GM21528 (cell line): ENCODE results near the gene CDNF.
"Not testable (repeated sequence)": the region's sequence is repeated elsewhere in the genome, so short reads cannot be mapped to it uniquely, and the experiment has no call there.

Experiments
- ATAC-seq: cut with Tn5 transposase; IDR thresholded peaks from one replicate; pipeline ENCODE4 v1.9.1; 2021; ENCODE audit warnings: mild to moderate bottlenecking, moderate library complexity; ENCODE audit not compliant: unreplicated experiment, low FRiP score

The CDNF gene

DNA sequence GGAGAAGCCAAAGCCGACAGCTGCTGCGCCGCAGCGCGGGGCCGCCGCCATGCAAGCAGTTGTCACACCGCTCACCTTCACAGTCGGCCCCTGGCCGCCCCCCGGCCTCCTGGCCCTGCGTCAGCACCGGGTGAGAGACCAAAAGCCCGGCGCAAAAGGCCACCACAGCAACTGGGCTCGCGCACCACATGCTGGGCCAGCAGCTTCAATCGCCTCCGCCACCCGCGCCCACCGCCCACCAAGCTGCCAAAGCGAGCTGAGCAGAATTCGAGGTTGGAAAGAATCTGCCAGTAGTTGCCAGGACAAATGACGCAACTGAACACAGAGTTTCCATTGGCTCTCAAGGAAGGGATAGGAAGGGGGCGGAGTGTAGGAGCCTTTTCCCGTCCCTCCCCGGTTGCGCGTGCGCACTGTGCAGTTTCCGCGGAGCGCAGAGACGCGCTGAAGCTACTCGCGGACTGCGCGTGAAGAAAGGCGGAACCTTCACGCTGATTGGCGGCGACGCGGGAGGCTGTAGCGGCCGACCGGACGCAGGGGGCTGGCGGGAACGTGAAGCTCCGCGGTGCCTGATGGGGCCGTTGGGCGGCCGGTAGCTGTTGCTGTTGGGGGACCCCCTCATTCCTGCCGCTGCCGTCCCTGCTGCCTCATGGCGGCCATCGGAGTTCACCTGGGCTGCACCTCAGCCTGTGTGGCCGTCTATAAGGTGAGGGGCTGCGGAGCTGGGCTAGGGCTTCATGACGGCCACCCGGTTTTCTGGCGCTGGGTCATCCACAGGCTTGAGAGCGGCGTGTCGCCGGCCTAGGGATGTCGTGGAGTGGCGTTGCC lies at the start of gene CDNF, which contains the start of the genes HSPA14 and MSANTD7:
CDNF (minus strand) TSS at position 281 of the 825 bp plus-strand sequence; CDS start at position 190, 91 bp downstream.
HSPA14 (plus strand) TSS at position 550 of the 825 bp plus-strand sequence; CDS start at position 647, 97 bp downstream.
MSANTD7 (plus strand) TSS at position 550 of the 825 bp plus-strand sequence. CDS start 3,979 bp downstream, outside the sequence.
- peak; percentile 93 for ATAC-seq

GRCh38 chr10:14884082-14884481 lies 46.2 kb upstream of the CDNF start:
- ATAC-seq = no peak

GRCh38 chr10:14880229-14880628 lies 42.4 kb upstream of the CDNF start:
- no peak for ATAC-seq

GRCh38 chr10:14879928-14880193 lies 42.0 kb upstream of the CDNF start:
- ATAC-seq = no peak

DNA sequence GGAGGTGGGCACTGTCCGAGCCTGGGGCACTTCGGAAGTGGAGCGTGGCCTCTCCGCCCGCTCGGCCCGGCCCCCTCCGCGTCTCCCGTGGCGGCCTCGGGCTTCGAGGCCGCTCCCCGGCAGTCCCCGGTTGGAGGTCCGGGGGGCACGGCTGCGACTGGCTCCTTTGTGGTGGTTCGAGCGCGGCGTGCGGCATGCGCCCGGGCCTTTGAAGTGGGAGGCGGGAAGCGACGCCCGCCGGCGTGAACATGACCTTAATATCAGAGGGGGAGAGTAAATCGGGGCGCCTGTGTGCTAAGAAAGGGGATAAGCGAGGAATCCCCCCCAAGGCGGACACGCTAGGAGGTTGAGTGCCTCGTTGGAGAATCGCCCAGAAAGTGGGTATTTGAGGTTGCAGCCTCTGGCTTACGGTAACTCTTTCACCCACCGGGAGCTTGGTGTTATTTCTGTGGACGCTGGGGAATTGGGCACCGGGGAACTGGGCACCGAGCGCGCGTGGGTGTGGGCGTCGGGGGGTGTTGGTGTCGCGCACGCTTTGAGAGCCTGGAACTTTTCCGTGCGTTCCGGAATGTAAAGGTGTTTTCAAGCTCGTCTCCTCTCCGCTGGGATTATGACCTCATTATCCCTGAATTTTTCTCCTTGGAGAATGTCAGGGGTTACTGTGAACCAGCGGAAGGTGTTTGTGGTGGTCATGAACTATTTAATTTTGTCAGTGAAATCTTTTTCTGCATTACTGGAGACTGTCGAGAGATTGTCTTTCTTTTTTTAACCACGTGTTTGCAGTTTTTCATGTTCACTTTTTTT lies 41.5 kb upstream of the CDNF start:
- ATAC-seq = peak; percentile 33

- ATAC-seq = peak; percentile 94
Measured at GRCh38 chr10:14878266-14879123, 40.7 kb upstream of the CDNF start, which contains the start of gene SUV39H2. TSS of gene SUV39H2 (plus strand) at chr10:14878866. CDS start at chr10:14878889, 23 bp downstream.

DNA sequence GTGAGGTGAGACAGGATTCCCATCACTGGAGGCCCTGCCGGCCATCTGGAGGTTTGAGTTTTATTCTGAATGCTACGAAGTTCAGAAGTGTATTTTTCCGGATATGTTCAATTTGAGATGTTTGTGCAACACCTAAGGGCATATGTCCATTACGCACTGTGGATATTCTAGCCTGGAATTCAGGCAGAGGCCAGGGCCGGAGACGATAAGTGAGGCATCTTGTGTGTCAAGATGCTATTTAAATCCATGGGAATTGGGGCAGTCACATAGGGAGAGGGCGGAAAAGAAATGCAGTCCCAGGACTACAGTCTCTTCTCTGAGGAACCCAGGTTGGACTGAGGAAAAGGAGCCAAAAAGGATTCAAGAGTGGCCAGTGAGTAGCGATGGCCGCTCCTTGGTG lies 38.9 kb upstream of the CDNF start:
- ATAC-seq = no peak

GRCh38 chr10:14875941-14876340 lies 38.1 kb upstream of the CDNF start:
- ATAC-seq = no peak

DNA sequence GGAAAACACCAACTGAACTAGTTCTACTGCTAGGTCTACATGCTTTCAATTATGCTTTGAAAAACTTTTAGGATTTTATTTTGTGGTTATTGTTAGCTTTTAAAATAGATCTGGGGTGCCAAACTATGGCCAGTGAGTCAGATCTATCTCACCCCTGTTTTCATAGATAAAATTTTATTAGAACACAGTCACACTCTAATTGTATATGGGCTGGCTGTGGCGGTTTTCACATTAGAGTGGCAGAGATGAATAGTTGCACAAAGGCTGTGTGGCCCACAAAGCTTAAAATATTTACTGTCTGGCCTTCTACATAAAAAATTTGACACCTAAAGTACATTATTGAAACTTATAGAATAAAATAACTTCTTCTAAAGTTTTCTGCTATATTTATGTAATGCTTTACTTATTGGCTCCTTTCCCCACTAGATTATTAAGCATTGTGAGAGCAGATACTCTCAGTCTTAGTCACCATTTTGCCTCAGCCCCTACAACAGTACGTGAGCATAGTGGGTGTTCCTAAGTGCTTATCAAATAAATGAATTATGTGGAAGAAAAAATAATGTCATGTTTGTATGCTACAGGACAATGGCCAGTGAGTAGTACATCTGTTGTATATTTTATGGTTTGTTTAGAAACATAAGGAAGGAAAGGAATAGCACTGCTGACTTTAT lies 35.4 kb upstream of the CDNF start:
- ATAC-seq = no peak

- ATAC-seq = not testable (repeated sequence)
Measured at GRCh38 chr10:14864871-14865270, 27.0 kb upstream of the CDNF start.

GRCh38 chr10:14864466-14864865 lies 26.6 kb upstream of the CDNF start:
- not testable (repeated sequence) for ATAC-seq

DNA sequence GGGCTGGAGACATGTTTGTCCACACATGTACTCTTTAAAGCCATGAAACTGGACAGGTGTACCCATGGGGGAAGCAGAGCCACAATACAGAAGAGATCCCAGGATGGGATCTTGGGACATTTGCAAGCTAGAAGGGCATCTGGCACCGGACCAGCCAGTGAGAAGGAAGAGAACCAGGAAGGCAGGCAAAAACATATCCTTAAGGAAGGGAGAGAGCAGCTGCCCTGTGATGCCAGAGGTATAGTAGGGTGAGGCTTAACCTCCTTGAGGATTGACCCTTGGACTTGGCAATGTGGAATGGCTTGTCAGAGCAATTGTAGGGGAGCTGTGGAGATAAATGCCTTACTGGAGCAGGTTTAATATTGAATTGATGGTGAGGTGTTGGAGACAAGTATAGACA lies 23.0 kb upstream of the CDNF start:
- no peak for ATAC-seq

DNA sequence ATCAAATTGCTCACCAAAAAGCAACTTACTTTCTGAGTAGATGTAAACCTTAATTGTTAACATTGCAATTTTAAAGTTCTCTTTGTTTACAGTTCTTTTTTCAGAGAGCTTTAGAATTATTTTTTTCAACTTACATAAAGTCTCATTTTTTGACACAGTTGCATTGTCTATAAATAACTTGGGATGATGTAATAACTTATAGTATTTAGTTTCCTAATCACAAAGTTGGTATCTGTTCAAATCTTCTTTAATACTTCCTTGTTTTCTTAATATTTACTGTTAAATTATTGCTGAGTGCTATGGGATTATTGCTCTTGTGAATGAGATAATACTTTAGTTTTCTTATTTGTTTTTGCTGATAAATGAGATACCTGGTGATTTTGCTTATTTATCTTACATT lies 21.9 kb upstream of the CDNF start:
- no peak for ATAC-seq

DNA sequence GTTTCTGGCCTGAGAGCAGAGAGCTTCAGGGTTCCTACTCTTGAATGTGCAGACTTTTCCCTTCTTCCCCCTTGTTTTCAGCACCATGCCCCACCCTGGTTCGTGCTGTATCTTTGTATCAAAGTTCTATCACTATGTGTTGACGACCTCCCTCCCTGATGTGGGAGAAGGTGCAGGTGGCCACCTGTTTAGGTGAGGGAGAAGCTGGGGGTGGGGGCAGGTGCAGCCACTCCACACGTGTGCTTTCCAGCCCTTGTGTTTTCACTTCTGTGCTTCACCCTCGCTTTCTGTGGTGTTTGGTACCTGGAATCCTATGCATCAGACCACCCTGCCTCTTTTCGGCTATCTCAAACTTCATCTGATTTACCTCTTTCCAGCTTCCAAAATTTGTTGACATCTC lies 21.2 kb upstream of the CDNF start:
- ATAC-seq = no peak

DNA sequence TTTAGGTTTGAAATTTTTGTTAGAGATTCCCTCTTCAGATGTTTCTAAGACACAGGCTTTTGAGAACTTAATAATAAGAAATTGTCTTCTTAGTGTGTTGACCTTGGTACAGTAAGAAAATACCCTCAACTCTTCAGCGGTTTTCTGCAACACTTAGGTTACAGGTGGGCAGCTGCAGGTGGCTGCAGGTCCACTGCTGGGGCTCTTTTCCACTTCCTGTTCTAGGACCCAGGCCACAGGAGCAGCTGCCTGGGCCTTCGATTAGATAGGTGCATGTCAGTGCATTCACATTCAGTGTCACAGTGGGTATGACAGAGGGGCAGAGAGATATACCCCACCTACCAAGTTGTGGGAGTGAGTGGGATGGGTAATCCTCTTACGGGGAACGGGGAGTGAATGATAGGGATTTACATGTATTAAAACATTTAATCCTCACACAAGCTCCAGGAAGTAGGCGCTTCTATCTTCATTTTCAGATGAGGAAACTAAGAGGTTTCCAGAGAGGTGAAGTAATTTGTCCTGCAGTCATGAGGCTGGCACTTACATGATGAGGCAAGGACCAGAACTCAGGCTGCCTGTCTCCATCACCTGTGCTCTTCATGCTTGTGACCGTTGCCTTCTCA lies 20.6 kb upstream of the CDNF start:
- no peak for ATAC-seq

DNA sequence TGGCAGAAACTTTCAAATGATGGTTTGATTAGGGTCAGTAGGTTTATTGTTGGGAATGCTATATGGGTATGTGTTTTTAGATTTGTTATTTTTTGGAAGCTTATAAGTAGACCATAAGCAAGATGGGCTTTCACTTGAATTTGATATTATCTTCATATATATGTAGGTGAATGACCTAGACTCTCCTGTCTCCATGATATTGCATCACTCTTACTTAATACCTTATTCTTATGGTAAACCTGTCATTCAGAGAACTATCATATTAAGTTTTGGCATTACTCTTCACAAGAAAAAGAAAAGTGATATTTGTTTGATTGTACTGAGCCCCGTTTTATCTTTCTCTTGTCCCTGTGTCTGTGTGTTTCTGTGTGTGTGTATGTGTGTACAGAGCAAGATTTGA lies 17.6 kb upstream of the CDNF start:
- no peak for ATAC-seq

GRCh38 chr10:14852236-14852635 lies 14.4 kb upstream of the CDNF start:
- no peak for ATAC-seq

- ATAC-seq = no peak
Measured at GRCh38 chr10:14844948-14845347, 7.1 kb upstream of the CDNF start.

DNA sequence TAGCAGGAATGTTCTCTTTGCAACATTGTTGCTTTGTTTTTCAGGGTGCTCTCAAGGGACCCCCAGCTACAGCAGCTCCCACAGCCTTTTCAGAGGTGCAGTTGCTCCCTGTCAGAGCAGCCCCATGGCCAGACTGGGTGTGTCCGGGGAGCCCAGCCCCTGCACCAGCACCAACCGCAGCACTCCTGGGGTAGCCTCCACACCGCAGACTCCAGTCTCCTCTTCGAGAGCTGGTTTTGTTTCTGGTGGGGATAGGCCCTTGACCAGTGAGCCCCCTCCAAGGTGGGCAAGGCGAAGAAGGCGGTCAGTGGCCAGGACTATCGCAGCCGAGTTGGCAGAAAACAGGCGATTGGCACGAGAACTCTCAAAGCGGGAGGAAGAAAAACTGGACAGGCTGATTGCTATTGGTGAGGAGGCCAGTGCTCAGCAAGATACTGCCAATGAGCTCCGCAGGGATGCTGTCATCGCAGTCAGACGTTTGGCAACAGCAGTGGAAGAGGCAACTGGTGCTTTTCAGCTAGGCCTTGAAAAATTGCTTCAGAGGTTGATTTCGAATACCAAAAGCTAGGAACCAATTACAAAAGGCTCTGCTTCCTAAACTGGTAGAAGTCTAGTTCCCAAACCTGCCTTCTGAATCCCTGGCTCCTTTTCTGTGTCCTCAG lies 5.6 kb upstream of the CDNF start:
- ATAC-seq = no peak
